Eye (tissue), 1 donor: ENCODE measurements around the gene PTPRG.
A peak's percentile ranks its signal among the peaks of the same experiment; 100 is the strongest.
"Not testable (repeated sequence)": the region's sequence is repeated elsewhere in the genome, so short reads cannot be mapped to it uniquely, and the experiment has no call there.

Source experiments
- DNase-seq: peaks from one replicate; pipeline ENCODE4 v3.0.0-alpha.2; 2015

The PTPRG gene

GRCh38 chr3:61809879-61810278, 248.5 kb downstream of the PTPRG start:
- DNase-seq, result no peak

GRCh38 chr3:61810953-61811497, 249.7 kb downstream of the PTPRG start:
- DNase-seq, result no peak

GRCh38 chr3:61811652-61812051, 250.3 kb downstream of the PTPRG start:
- DNase-seq, result no peak

GRCh38 chr3:61812085-61812484, 250.7 kb downstream of the PTPRG start:
- DNase-seq, result no peak

DNA sequence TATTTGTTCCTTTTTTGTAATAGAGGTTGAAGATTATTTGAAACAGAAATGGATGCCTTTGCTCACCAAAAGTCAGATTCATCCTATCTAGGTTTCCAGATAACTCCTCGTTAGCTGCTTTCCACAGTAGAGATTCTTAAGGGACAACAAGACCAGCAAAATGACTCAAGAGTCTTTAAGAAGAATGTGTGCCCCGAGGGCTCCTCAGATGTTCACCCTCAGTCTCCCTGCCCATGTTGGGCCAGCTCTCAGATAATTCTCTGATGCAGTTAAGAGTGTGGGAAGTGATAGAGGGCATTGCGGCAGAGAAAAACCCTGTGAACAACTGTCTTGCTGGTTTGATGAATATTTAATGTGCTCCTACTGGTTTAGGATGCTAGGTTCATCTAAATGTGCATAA, 251.1 kb downstream of the PTPRG start:
- no peak for DNase-seq

DNA sequence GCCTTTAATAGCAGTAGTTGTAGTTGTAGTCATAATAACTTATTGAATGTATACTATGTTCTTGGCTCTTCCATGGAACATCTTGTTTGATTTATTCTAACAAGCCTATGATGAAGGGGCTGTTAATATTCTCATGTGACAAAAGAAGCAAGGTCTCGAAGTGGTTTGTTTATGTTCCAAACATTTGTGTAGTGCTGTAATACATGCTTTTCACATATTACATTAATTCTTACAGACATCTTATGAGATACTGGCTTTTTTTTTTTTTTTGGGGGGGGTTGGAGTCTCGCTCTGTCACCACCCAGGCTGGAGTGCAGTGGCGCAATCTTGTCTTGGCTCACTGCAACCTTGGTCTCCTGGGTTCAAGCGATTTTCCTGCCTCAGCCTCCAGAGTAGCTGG, 252.3 kb downstream of the PTPRG start:
- DNase-seq, result peak; percentile 45

DNA sequence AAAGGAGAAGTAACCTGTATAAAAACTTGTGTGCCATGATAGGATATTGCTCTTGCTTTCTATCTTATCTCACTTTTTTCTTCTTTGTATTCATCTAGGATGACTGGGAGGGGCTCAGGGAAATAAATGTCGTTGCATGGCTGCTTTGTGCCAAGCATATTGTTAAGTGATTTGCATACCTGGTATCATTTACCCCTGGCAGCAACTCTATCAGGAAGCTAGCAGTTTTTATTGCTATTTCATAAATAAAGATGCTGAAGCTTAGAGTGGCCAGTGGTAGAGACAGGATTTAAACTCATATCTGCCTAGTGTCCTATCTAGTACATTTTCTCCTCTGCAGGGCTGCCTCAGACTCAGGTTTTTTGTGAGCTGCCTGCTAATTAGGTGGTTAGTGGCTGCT, 253.3 kb downstream of the PTPRG start:
- no peak for DNase-seq

- not testable (repeated sequence) for DNase-seq
Measured at GRCh38 chr3:61816304-61816703, 254.9 kb downstream of the PTPRG start.

DNA sequence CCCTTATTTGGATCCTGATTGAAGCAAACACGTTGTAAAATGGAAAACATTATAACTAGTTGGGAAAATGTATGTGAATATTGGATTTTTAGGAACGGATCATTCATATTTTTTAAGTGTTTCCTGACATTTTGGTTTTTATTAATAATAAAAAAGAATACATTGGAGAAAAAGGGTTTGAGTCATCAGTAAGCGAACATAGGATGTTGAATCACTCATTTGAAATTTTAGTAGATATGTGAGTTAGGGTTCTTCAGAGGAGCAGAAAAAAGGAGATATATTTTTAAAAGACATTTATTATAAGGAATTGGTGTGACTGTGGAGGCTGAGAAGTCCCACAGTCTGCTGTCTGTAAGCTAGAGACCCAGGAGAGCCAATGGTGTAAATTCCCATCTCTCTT, 258.5 kb downstream of the PTPRG start:
- DNase-seq, result no peak

DNA sequence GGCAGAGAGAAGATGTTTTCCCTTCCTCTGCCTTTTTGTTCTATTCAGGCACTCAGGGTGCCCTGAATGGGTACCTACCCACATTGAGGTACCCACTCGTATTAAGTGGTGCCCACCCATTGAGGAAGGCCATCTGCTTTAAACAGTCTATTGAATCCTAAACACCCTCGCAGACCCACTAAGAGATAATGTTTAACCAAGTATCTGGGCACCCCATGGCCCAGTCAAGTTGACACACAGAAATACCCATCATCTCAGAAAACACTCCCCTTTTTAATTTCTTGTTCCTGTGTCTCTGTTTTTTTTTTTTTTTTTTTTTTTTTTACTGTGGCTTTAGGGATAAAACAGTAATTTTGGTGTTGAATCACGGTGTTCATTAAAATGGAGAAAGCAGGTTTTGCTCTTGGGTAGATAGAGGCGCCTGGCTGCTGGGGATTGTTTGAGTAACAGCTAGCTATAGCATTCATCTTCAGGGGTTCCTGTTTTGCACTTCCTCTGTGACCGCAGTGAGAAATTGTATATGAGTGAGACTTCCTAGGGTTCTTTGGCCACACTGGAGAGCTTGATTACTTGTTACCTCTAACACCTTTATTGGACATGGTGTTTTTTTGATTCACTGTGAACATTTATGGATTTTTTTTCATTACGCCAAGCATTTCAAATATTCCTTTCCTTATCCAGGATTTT, 259.1 kb downstream of the PTPRG start:
- no peak for DNase-seq

DNA sequence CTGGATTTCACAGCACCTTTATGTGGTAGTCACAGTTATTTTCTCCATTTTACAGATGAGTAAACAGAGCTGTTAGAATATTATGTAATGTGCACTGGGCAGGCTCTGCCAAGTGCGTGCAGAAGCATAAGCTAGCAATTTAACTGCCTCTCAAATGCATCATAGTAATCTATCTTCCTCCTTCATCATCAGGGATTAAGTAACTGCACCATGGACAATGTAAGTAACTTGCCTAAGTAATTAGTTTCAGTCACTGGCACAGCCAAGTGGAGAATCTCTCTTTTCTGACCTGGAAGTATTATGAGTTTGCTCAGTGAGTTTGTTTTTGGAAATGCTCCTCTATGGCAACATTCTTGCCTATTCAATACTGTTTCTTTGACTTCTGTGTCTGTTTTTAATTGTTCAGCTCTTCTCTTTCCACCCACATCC, 260.5 kb downstream of the PTPRG start:
- no peak for DNase-seq

GRCh38 chr3:61822588-61822987, 261.2 kb downstream of the PTPRG start:
- DNase-seq, result no peak

DNA sequence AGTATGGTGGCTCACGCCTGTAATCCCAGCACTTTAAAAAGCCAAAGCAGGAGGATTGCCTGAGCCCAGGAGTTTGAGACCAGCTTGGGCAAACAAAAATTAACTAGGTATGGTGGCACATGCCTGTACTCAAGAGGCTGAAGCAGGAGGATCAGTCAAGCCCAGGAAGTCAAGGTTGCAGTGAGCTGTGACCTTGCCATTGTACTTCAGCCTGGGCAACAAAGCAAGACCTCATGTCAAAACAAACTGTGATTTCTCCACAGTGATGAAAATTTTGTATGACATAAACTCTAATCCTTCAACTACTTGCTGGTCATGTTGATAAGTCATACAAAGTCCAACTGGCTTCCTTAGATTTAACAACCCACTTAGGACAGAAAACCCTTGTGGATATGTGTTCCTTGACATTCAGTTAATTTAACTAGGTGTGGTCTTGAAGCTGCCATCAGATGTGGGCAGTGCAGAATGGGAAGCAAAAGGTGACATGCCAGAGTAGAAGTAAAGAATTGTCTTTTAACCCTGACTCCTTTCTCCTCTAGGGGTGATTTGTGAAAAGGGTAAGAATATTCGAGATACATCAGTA, 263.3 kb downstream of the PTPRG start:
- DNase-seq, result no peak

- peak; percentile 94 for DNase-seq
Measured at GRCh38 chr3:61826161-61826560, 264.8 kb downstream of the PTPRG start.

- no peak for DNase-seq
Measured at GRCh38 chr3:61828184-61828874, 267.0 kb downstream of the PTPRG start.

- DNase-seq, result peak; percentile 57
Measured at GRCh38 chr3:61828880-61829721, 267.7 kb downstream of the PTPRG start.

- DNase-seq, result no peak
Measured at GRCh38 chr3:61829722-61830350, 268.5 kb downstream of the PTPRG start.

- no peak for DNase-seq
Measured at GRCh38 chr3:61831973-61832372, 270.6 kb downstream of the PTPRG start.

DNA sequence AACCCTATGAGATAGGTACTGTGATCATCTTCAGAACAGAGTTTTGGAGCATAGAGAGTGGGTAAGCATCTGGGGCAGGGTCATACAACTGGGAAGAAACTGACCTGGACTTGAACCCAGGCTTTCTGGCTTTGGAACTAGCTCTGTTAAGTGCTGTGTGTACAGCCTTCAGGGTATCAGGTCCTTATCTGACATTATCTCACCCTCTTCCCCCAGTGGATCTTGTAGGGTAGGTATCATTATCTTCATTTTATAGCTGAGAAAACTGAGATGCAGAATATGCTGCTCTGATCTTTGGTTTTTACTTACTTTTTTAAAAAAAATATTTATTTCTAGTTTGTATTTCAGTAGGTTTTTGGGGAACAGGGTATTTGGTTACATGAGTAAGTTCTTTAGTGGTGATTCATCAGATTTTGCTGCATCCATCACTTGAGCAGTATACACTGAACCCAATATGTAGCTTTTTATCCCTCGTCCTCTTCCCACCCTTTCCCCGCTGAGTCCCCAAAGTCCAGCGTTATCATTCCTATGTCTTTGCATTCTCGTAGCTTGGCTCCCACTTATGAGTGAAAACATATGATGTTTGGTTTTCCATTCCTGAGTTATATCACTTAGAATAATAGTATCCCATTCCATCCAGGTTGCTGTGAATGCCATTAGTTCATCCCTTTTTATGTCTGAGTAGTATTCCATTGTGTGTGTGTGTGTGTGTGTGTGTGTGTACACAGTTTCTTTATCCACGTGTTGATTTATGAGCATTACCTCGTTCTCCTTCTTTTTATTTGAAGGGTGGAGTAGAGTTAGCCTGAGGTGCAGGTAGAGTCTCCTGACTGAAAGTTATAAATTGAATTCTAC, 271.2 kb downstream of the PTPRG start:
- DNase-seq, result no peak

DNA sequence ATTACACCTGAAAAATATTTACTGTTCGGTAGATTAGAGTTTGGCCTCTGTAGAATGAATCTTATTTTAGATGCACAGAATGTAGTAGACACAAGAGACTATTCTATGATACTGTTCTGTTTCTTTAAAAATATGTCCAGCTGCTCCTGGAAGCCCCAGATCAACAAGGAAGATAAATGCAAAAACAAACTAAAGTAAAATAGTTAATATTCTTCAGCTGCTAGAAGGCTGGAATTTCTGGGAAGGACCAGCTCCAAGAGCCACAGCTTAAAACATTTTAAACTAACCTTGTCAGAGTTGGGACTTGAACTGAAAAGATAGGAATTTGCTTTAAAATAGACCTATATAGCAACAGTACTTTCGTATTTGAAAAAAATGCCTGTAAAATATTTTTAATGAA, 277.9 kb downstream of the PTPRG start:
- no peak for DNase-seq

GRCh38 chr3:61841111-61841845, 279.9 kb downstream of the PTPRG start:
- DNase-seq, result no peak
